HG02870 (cell line): ENCODE data around the gene KCNQ1.
"Not testable (repeated sequence)": the region's sequence is repeated elsewhere in the genome, so short reads cannot be mapped to it uniquely, and the experiment has no call there.

Experiments used
- ATAC-seq: cut with Tn5 transposase; IDR thresholded peaks from one replicate; pipeline ENCODE4 v1.9.1; 2021; ENCODE audit warnings: mild to moderate bottlenecking, moderate library complexity; ENCODE audit not compliant: unreplicated experiment

The KCNQ1 gene

GRCh38 chr11:2587976-2588748, 143.4 kb downstream of the KCNQ1 start:
- ATAC-seq: no peak

- no peak for ATAC-seq
These were observed 144.2 kb downstream of the KCNQ1 start for GRCh38 chr11:2588809-2589537.

- no peak for ATAC-seq
These were observed 144.7 kb downstream of the KCNQ1 start for GRCh38 chr11:2589538-2589934.

- no peak for ATAC-seq
These were observed 145.5 kb downstream of the KCNQ1 start for GRCh38 chr11:2590131-2590964.

GRCh38 chr11:2590965-2591754, 146.4 kb downstream of the KCNQ1 start:
- ATAC-seq: no peak

GRCh38 chr11:2591805-2592204, 147.0 kb downstream of the KCNQ1 start:
- ATAC-seq: no peak

GRCh38 chr11:2592559-2593392, 148.0 kb downstream of the KCNQ1 start:
- ATAC-seq: no peak

GRCh38 chr11:2593393-2593950, 148.7 kb downstream of the KCNQ1 start:
- no peak for ATAC-seq

- ATAC-seq: no peak
These were observed 149.5 kb downstream of the KCNQ1 start for GRCh38 chr11:2594267-2594666.

GRCh38 chr11:2595204-2595603, 150.4 kb downstream of the KCNQ1 start:
- ATAC-seq: no peak

GRCh38 chr11:2599561-2600189, 154.9 kb downstream of the KCNQ1 start:
- ATAC-seq: no peak

- no peak for ATAC-seq
These were observed 164.5 kb downstream of the KCNQ1 start for GRCh38 chr11:2609345-2609744.

GRCh38 chr11:2612884-2613571, 168.2 kb downstream of the KCNQ1 start:
- no peak for ATAC-seq

- ATAC-seq: no peak
These were observed 177.1 kb downstream of the KCNQ1 start for GRCh38 chr11:2621894-2622293.

- no peak for ATAC-seq
These were observed 180.4 kb downstream of the KCNQ1 start for GRCh38 chr11:2625183-2625582.

GRCh38 chr11:2630679-2631078, 185.9 kb downstream of the KCNQ1 start:
- no peak for ATAC-seq

- ATAC-seq: no peak
These were observed 186.4 kb downstream of the KCNQ1 start for GRCh38 chr11:2631161-2631560.

GRCh38 chr11:2639763-2640162, 195.0 kb downstream of the KCNQ1 start:
- ATAC-seq: not testable (repeated sequence)
